ENCODE data around the gene SLC26A1. TPM values are rescaled to one million over a fixed set of nuclear protein-coding genes. Genes with fewer than 3 reads are reported as not detected.

SLC26A1 gene
- total and polyA plus RNA-seq, 2 of the 13 experiments (the other 11 are each of a cell fraction or from before 2014, with no cell fraction given) = 5.4 to 22.9 TPM

- no peak for ATAC-seq
- ChIA-PET CTCF (ENCODE audit: low intra/inter-chr PET ratio, low total read pairs) (no interaction called here), POLR2A (no interaction called here)
- H3K79me2 ChIP-seq (ENCODE audit: insufficient read depth, low read length) = no peaks in the 10 kb centered on the region
- no peaks in the 10 kb centered on the region for H3K36me3 ChIP-seq (replicated peaks in 1 of 2; ENCODE audit: control insufficient read depth in 1 of 2, insufficient read depth in 2 of 2, low read length in 2 of 2)
- no peaks in the 10 kb centered on the region for H3K27me3 ChIP-seq (ENCODE audit: control insufficient read depth in 1 of 2, insufficient read depth in 2 of 2, low read length in 2 of 2)
- WGBS (ENCODE audit: low lambda C conversion rate) = 82% methylated on average over 11 of the region's 17 CpGs
- H2AFZ ChIP-seq (ENCODE audit: low read length) = no peak overlapping the region
- DNase-seq (ENCODE audit: low spot score) = no peak
- TF ChIP-seq ZNF577 (CRISPR knock-in tag; IDR thresholded peaks at IDR 0.05; ENCODE audit: borderline replicate concordance, low read depth) = no peak
- H3K9me3 ChIP-seq (ENCODE audit: low read length) = no peaks in the 10 kb centered on the region
- no peak overlapping the region for H3K4me2 ChIP-seq (ENCODE audit: low read depth, low read length)
- no peaks in the 10 kb centered on the region for H3K4me1 ChIP-seq (ENCODE audit: insufficient read depth, low read length)
- no peak overlapping the region for H3K9ac ChIP-seq (ENCODE audit: insufficient read depth, low read depth, low read length)
- no peak for FAIRE-seq
- BruUV-seq (replicated peaks) = no TSS peak
- H4K20me1 ChIP-seq (ENCODE audit: insufficient read depth, low read length) = no peaks in the 10 kb centered on the region
- H3K4me3 ChIP-seq (replicated peaks in 1 of 3; ENCODE audit: insufficient read depth in 1 of 3, low read depth in 2 of 3, low read length in 3 of 3) = no peak overlapping the region
- no peak overlapping the region for H3K27ac ChIP-seq (ENCODE audit: extremely low read length, insufficient read depth, low read length)
- intact Hi-C loops (cut with micrococcal nuclease; ENCODE audit: unreplicated experiment) = no loop called here
- in situ Hi-C loops (cut with HindIII; ENCODE audit: extremely low pct_ligation_motif_present, low pct_unique_long_range_greater_than_20kb) = no loop called here
Observed at GRCh38 chr4:954211-955020, 38.8 kb downstream of the SLC26A1 start.

- no TSS peak for BruUV-seq (replicated peaks)
- H4K20me1 ChIP-seq (ENCODE audit: insufficient read depth, low read length) = no peaks in the 10 kb centered on the region
- H3K27ac ChIP-seq (ENCODE audit: extremely low read length, insufficient read depth, low read length) = no peak overlapping the region
- TF ChIP-seq SOX5 (CRISPR knock-in tag; IDR thresholded peaks at IDR 0.05; ENCODE audit: borderline replicate concordance) = no peak
- no peak for TF ChIP-seq NR3C1 (CRISPR knock-in tag; IDR thresholded peaks at IDR 0.05)
- TF ChIP-seq ZNF230 (CRISPR knock-in tag; IDR thresholded peaks at IDR 0.05) = no peak
- TF ChIP-seq ZBTB14 (CRISPR knock-in tag; IDR thresholded peaks at IDR 0.05) = no peak
- no peak for TF ChIP-seq GFI1 (CRISPR knock-in tag; IDR thresholded peaks at IDR 0.05; ENCODE audit: borderline replicate concordance)
- TF ChIP-seq KDM2A (CRISPR knock-in tag; IDR thresholded peaks at IDR 0.05; ENCODE audit: borderline replicate concordance, low read depth) = no peak
- no peak for TF ChIP-seq ZBTB38 (CRISPR knock-in tag; IDR thresholded peaks at IDR 0.05)
- no peak for TF ChIP-seq JUN (CRISPR knock-in tag; IDR thresholded peaks at IDR 0.05)
- TF ChIP-seq NFYC (CRISPR knock-in tag; IDR thresholded peaks at IDR 0.05) = no peak
- no peak for TF ChIP-seq PCBP1 (IDR thresholded peaks at IDR 0.05; ENCODE audit: borderline replicate concordance, low read depth, low read length)
- no peak for TF ChIP-seq GATA4 (IDR thresholded peaks at IDR 0.05; ENCODE audit: borderline replicate concordance, low read depth)
- no peak for TF ChIP-seq NR1H2 (CRISPR knock-in tag; IDR thresholded peaks at IDR 0.05; ENCODE audit: borderline replicate concordance, low read depth)
- TF ChIP-seq FOXP4 (CRISPR knock-in tag; IDR thresholded peaks at IDR 0.05) = no peak
- FAIRE-seq = no peak
- no peaks in the 10 kb centered on the region for H3K36me3 ChIP-seq (replicated peaks in 1 of 2; ENCODE audit: control insufficient read depth in 1 of 2, insufficient read depth in 2 of 2, low read length in 2 of 2)
- H3K4me3 ChIP-seq (replicated peaks in 1 of 3; ENCODE audit: insufficient read depth in 1 of 3, low read depth in 2 of 3, low read length in 3 of 3) = no peak overlapping the region
- ChIA-PET POLR2A (no interaction called here), CTCF (ENCODE audit: low intra/inter-chr PET ratio, low total read pairs) (no interaction called here)
- DNase-seq (ENCODE audit: low spot score) = no peak
- 89% methylated on average over 13 of the region's 13 CpGs for WGBS (ENCODE audit: low lambda C conversion rate)
- no peaks in the 10 kb centered on the region for H3K27me3 ChIP-seq (ENCODE audit: control insufficient read depth in 1 of 2, insufficient read depth in 2 of 2, low read length in 2 of 2)
- in situ Hi-C loops (cut with HindIII; ENCODE audit: extremely low pct_ligation_motif_present, low pct_unique_long_range_greater_than_20kb) (no loop called here), intact Hi-C loops (cut with micrococcal nuclease; ENCODE audit: unreplicated experiment) (no loop called here)
- no peaks in the 10 kb centered on the region for H3K9me3 ChIP-seq (ENCODE audit: low read length)
- H3K4me2 ChIP-seq (ENCODE audit: low read depth, low read length) = no peak overlapping the region
- ATAC-seq = no peak
- no peak overlapping the region for H3K9ac ChIP-seq (ENCODE audit: insufficient read depth, low read depth, low read length)
- H3K4me1 ChIP-seq (ENCODE audit: insufficient read depth, low read length) = peaks cover 2% of the 10 kb centered on the region; the same call in 1 of the 2 replicates
- H3K79me2 ChIP-seq (ENCODE audit: insufficient read depth, low read length) = no peaks in the 10 kb centered on the region
- H2AFZ ChIP-seq (ENCODE audit: low read length) = no peak overlapping the region
Observed at GRCh38 chr4:953574-953915, 39.7 kb downstream of the SLC26A1 start.

All from HepG2 (cell line).